ENCODE measurements around the gene GNPTAB. TPM values are rescaled to one million over a fixed set of nuclear protein-coding genes. Genes with fewer than 3 reads are reported as not detected.
A peak's percentile ranks its signal among the peaks of the same experiment; 100 is the strongest.

GNPTAB gene
- total and polyA plus RNA-seq, 11 donors: 18.0 to 61.2 (median 44.9) TPM

- intact Hi-C loops (cut with DNase I): loop anchor here in 9 of 10 donors (2.0 to 10.0 kb wide), 8 partner anchors 61 to 426 kb away; no protein-coding TSS in a partner anchor
- Histone ChIP-seq H3K27me3 (no peaks in the 10 kb centered on the region), H3K4me3 (no peak overlapping the region), H3K27ac (no peak overlapping the region), H3K9me3 (no peaks in the 10 kb centered on the region), H3K36me3 (no peaks in the 10 kb centered on the region), H3K4me1 (peaks cover 0 to 14% (median 0%) of the 10 kb centered on the region in 12 donors)
- no peak for DNase-seq
- TF ChIP-seq CTCF (IDR thresholded peaks at IDR 0.05): no peak
- no peak for TF ChIP-seq POLR2A (IDR thresholded peaks at IDR 0.05)
- ATAC-seq: no peak
- 81 to 95% (median 86%) methylated on average over 3 of the region's 3 CpGs for WGBS, 4 donors
These were observed 8.0 kb upstream of the GNPTAB start for GRCh38 chr12:101838628-101839323.

GRCh38 chr12:101832030-101832429, 1.3 kb upstream of the GNPTAB start:
- ATAC-seq (no peak), DNase-seq (no peak)
- intact Hi-C loops (cut with DNase I): loop anchor here in 6 of 10 donors (5.0 to 10.0 kb wide), 6 partner anchors 40 to 425 kb away; partner anchors contain the start of genes ARL1 (in 1 of the 6), CHPT1 (in 1 of the 6) and DRAM1 (in 1 of the 6)
- H3K9me3 ChIP-seq: no peaks in the 10 kb centered on the region
- H3K4me3 ChIP-seq: no peak overlapping the region
- H3K4me1 ChIP-seq: peaks cover 0 to 36% (median 16%) of the 10 kb centered on the region in 12 donors
- no peaks in the 10 kb centered on the region for H3K36me3 ChIP-seq
- no peaks in the 10 kb centered on the region for H3K27me3 ChIP-seq
- H3K27ac ChIP-seq: no peak overlapping the region
- 81 to 89% (median 85%) methylated on average over 1 of the region's 1 CpG for WGBS, 4 donors
- TF ChIP-seq POLR2A (IDR thresholded peaks at IDR 0.05): no peak
- TF ChIP-seq CTCF (IDR thresholded peaks at IDR 0.05): no peak

- no peaks in the 10 kb centered on the region for H3K27me3 ChIP-seq
- TF ChIP-seq CTCF (IDR thresholded peaks at IDR 0.05): no peak
- TF ChIP-seq POLR2A (IDR thresholded peaks at IDR 0.05): no peak
- 6 to 8% (median 7%) methylated on average over 11 of the region's 11 CpGs for WGBS, 4 donors
- intact Hi-C loops (cut with DNase I): loop anchor here in 8 of 10 donors (2.0 to 10.0 kb wide), 10 partner anchors 37 to 423 kb away; partner anchors contain the start of genes CHPT1 (in 2 of the 8), DRAM1 (in 2 of the 8) and ARL1 (in 1 of the 8)
- H3K9me3 ChIP-seq: no peaks in the 10 kb centered on the region
- peak overlapping the region; percentile 67 to 99 (median 81) for H3K4me3 ChIP-seq
- peak overlapping the region in 11 of 12 donors; percentile 74 to 90 (median 84) for H3K27ac ChIP-seq
- peaks cover 0 to 54% (median 29%) of the 10 kb centered on the region in 12 donors for H3K4me1 ChIP-seq
- H3K36me3 ChIP-seq: no peaks in the 10 kb centered on the region
- DNase-seq (no peak), ATAC-seq (peak in 3 of 4 donors; percentile 1 to 10 (median 5))
These were observed 956 bp downstream of the GNPTAB start for GRCh38 chr12:101829639-101830366.
